Erythroblast (primary cell): ENCODE data around the gene HRH3.

ENCODE experiments used
- GATA1 ChIP-seq: IDR thresholded peaks from 2 replicates; pipeline ENCODE4 v1.6.1; 2011; ENCODE audit warnings: low read depth, mild to moderate bottlenecking, control low read depth, low read length, moderate library complexity
- POLR2A ChIP-seq: IDR thresholded peaks from 2 replicates; pipeline ENCODE4 v1.6.1; 2011; ENCODE audit warnings: mild to moderate bottlenecking, low read length

DNA sequence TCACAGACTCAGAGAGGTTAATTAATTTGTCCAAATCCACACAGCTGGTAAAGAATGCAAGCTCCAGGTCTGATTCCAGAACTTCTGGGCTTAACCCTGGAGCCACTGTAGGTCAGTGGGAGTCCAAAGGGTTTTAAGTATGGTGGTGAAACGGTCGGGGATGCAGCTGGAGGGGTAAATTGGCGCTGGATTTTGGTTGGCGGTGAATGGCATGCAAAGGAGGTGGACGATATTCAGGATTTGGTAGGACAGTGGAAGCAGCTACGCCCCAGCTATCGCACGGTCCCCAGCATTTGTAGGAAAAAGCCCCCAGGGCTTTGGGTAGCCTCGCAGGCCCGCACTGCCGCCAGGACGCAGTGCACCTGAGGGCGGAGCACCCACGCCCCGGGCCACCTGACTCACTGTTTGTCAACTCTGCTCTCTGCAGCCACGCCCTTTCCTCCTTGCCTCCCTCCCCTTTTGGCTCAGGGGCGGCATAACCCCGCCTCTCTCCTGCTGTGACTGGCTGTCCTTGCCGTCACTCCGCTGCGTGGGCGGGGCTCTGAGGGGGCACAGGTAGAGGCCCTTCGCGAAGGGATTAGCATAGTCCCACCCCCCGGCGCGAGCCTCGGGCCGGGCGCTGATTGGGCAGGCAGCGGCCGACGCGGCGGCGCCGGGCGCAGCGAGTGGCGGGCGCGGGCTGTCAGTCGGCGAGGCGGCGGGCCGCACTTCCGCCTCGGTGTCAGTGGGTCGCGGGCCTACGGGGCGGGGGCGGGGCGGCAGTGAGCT is 17.9 kb upstream of the HRH3 start, which contains the start of gene OSBPL2:
- TF ChIP-seq POLR2A = peak; percentile 72
- TF ChIP-seq GATA1 = no peak
